GM19395 (cell line): ENCODE data around the gene HDAC10.
"Not testable (repeated sequence)": the region's sequence is repeated elsewhere in the genome, so short reads cannot be mapped to it uniquely, and the experiment has no call there.

Experiments used
- ATAC-seq: cut with Tn5 transposase; IDR thresholded peaks from one replicate; pipeline ENCODE4 v1.9.1; 2021; ENCODE audit warnings: mild to moderate bottlenecking, moderate library complexity; ENCODE audit not compliant: unreplicated experiment

The HDAC10 gene

GRCh38 chr22:50286275-50286674 lies 35.2 kb upstream of the HDAC10 start:
- no peak for ATAC-seq

GRCh38 chr22:50285568-50286229 lies 34.6 kb upstream of the HDAC10 start:
- ATAC-seq = no peak

GRCh38 chr22:50284479-50284878 lies 33.4 kb upstream of the HDAC10 start:
- no peak for ATAC-seq

- no peak for ATAC-seq
Measured at GRCh38 chr22:50283821-50284220, 32.8 kb upstream of the HDAC10 start.

- ATAC-seq = no peak
Measured at GRCh38 chr22:50282361-50283155, 31.5 kb upstream of the HDAC10 start.

- ATAC-seq = no peak
Measured at GRCh38 chr22:50281957-50282356, 30.9 kb upstream of the HDAC10 start.

GRCh38 chr22:50281384-50281760 lies 30.3 kb upstream of the HDAC10 start:
- no peak for ATAC-seq

GRCh38 chr22:50280708-50281383 lies 29.8 kb upstream of the HDAC10 start:
- no peak for ATAC-seq

GRCh38 chr22:50280022-50280707 lies 29.1 kb upstream of the HDAC10 start:
- no peak for ATAC-seq

GRCh38 chr22:50278956-50279619 lies 28.0 kb upstream of the HDAC10 start:
- no peak for ATAC-seq

- ATAC-seq = no peak
Measured at GRCh38 chr22:50278461-50278860, 27.4 kb upstream of the HDAC10 start.

GRCh38 chr22:50277761-50278160 lies 26.7 kb upstream of the HDAC10 start:
- ATAC-seq = no peak

GRCh38 chr22:50276143-50276542 lies 25.1 kb upstream of the HDAC10 start:
- no peak for ATAC-seq

GRCh38 chr22:50275181-50276055 lies 24.4 kb upstream of the HDAC10 start:
- no peak for ATAC-seq

GRCh38 chr22:50274771-50275170 lies 23.7 kb upstream of the HDAC10 start:
- ATAC-seq = no peak

- no peak for ATAC-seq
Measured at GRCh38 chr22:50274311-50274710, 23.2 kb upstream of the HDAC10 start.

GRCh38 chr22:50273781-50274180 lies 22.7 kb upstream of the HDAC10 start:
- not testable (repeated sequence) for ATAC-seq

GRCh38 chr22:50273352-50273751 lies 22.3 kb upstream of the HDAC10 start:
- ATAC-seq = not testable (repeated sequence)

- no peak for ATAC-seq
Measured at GRCh38 chr22:50272044-50272802, 21.2 kb upstream of the HDAC10 start.
